PFSK-1 (cell line): ENCODE measurements around the gene GUSB.

Experiments
- FOXP2 ChIP-seq: optimal IDR thresholded peaks from 2 replicates; pipeline ENCODE3; 2011; ENCODE audit warnings: borderline replicate concordance, control low read depth, inconsistent platforms; ENCODE audit not compliant: insufficient read depth; ENCODE audit errors: extremely low read length, extremely low read depth
- POLR2AphosphoS5 ChIP-seq: IDR thresholded peaks from 2 replicates; pipeline ENCODE4 v1.6.1; 2012; ENCODE audit warnings: low read depth, mild to moderate bottlenecking, control low read depth, low read length, moderate library complexity
- SIN3A ChIP-seq: IDR thresholded peaks from 2 replicates; pipeline ENCODE4 v1.6.1; 2012; ENCODE audit warnings: mild to moderate bottlenecking, low read length, moderate library complexity, borderline replicate concordance; ENCODE audit not compliant: insufficient read depth
- TAF1 ChIP-seq: IDR thresholded peaks from 2 replicates; pipeline ENCODE4 v1.6.1; 2012; ENCODE audit warnings: low read length, control low read depth, borderline replicate concordance; ENCODE audit not compliant: insufficient read depth
- TF ChIP-seq, protein P1 (sequence below), 2 experiments: IDR thresholded peaks; 2 replicates each; pipeline versions ENCODE4 v1.6.1 to v1.8.0; 2011 to 2012; ENCODE audit warnings: low read depth in 2 of 2, low read length in 2 of 2, control low read depth in 1 of 2, inconsistent platforms in 1 of 2, mild to moderate bottlenecking in 1 of 2, moderate library complexity in 1 of 2; ENCODE audit not compliant: insufficient read depth in 1 of 2

Gene GUSB

DNA sequence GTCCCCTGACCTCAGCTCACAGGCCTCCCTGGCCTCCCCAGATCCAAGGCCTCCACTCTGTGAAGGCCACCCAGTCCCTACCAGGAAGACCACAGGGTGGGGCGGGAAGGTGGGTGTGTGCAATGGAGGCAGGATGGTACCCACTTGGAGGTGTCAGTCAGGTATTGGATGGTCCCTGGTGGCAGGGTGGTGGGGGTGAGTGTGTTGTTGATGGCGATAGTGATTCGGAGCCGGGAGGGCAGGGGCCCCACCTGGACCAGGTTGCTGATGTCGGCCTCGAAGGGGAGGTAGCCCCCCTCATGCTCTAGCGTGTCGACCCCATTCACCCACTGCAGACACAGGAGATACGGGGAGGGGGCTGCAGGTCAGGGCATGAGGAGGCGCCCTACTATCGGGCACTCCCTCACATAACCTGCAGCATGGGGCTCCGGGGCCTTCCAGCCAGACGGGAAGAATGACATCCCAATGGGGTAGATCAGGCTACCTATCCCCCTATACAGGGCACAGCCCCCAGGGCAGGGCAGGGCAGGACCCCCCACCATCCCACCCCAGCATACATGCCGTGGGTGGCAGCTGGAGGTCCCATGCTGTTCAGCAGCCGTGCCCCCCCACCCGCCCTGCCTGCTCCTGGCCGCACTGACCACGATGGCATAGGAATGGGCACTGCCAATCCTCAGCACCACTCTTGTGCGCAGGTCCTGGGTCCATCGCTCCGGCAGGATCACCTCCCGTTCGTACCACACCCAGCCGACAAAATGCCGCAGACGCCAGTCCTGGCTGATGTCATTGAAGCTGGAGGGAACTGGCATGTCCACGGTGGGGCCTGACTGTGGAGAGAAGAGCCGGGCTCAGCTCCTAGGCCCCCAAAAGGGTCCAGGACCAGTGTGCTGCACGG, 2.2 kb downstream of the GUSB start:
- TF ChIP-seq FOXP2 (no peak), TAF1 (no peak), POLR2AphosphoS5 (no peak), SIN3A (no peak)
- TF ChIP-seq, protein P1, sequence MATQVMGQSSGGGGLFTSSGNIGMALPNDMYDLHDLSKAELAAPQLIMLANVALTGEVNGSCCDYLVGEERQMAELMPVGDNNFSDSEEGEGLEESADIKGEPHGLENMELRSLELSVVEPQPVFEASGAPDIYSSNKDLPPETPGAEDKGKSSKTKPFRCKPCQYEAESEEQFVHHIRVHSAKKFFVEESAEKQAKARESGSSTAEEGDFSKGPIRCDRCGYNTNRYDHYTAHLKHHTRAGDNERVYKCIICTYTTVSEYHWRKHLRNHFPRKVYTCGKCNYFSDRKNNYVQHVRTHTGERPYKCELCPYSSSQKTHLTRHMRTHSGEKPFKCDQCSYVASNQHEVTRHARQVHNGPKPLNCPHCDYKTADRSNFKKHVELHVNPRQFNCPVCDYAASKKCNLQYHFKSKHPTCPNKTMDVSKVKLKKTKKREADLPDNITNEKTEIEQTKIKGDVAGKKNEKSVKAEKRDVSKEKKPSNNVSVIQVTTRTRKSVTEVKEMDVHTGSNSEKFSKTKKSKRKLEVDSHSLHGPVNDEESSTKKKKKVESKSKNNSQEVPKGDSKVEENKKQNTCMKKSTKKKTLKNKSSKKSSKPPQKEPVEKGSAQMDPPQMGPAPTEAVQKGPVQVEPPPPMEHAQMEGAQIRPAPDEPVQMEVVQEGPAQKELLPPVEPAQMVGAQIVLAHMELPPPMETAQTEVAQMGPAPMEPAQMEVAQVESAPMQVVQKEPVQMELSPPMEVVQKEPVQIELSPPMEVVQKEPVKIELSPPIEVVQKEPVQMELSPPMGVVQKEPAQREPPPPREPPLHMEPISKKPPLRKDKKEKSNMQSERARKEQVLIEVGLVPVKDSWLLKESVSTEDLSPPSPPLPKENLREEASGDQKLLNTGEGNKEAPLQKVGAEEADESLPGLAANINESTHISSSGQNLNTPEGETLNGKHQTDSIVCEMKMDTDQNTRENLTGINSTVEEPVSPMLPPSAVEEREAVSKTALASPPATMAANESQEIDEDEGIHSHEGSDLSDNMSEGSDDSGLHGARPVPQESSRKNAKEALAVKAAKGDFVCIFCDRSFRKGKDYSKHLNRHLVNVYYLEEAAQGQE (IDR thresholded peaks at IDR 0.05; ENCODE audit: insufficient read depth in 1 of 2, low read depth in 2 of 2, low read length in 2 of 2): no peak

DNA sequence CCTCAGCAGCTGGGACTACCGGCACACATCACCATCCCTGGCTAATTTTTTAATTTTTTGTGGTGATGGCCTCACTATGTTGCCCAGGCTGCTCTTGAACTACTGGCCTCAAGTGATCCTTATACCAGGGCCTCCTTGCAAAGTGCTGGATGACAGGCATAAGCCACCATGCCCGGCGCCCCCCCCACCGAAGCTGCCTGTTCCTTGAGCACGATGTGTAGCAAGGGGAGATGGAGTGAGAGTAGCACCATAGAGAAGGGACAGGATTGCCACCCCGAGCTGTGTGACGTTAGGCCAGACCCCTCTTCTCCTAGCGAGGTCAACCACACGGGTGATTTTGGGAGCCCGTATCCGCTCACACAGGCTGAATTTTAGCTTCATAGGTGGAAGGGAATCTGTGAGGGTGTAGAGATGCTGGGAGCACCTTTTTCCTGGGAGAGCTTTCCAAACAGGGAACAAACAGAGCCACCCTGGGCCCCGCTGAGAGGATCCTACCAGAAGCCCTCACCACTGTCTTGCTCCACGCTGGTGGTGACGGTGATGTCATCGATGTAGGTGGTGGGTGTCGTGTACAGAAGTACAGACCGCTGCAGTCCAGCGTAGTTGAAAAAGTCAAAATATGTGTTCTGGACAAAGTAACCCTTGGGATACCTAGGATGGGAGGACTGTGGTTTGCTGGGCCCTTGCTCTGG, 3.0 kb downstream of the GUSB start:
- TF ChIP-seq SIN3A: no peak
- TF ChIP-seq, protein P1 (IDR thresholded peaks at IDR 0.05; ENCODE audit: insufficient read depth in 1 of 2, low read depth in 2 of 2, low read length in 2 of 2): no peak
- TF ChIP-seq FOXP2: no peak
- TF ChIP-seq TAF1: no peak
- no peak for TF ChIP-seq POLR2AphosphoS5

DNA sequence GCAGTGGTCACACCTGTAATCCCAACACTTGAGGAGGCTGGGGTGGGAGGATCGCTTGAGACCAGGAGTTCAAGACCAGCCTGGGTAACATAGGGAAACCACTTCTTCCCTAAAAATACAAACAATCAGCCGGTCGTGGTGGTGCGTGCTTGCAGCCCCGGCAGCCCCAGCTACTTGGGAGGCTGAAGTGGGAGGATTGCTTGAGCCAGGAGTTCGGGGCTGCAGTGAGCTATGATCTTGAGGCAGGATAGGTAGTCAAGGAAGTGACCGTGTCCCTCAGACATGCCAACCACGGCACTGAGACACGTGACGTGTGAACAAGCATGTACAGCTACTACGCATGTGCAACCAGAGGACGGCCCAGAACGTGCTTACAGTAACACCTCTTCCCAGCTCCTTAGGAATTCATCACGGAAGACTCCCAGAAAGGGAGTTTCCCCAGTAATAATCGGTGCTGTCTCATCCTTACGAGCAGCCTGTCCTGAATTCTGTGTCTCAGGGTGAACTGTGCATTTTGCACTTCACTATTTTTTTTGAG, 5.3 kb downstream of the GUSB start:
- peak; percentile 26; the same call in 1 of the 2 replicates for TF ChIP-seq POLR2AphosphoS5
- TF ChIP-seq SIN3A: no peak
- TF ChIP-seq TAF1: no peak
- TF ChIP-seq FOXP2: no peak
- TF ChIP-seq, protein P1 (IDR thresholded peaks at IDR 0.05; ENCODE audit: insufficient read depth in 1 of 2, low read depth in 2 of 2, low read length in 2 of 2): no peak

DNA sequence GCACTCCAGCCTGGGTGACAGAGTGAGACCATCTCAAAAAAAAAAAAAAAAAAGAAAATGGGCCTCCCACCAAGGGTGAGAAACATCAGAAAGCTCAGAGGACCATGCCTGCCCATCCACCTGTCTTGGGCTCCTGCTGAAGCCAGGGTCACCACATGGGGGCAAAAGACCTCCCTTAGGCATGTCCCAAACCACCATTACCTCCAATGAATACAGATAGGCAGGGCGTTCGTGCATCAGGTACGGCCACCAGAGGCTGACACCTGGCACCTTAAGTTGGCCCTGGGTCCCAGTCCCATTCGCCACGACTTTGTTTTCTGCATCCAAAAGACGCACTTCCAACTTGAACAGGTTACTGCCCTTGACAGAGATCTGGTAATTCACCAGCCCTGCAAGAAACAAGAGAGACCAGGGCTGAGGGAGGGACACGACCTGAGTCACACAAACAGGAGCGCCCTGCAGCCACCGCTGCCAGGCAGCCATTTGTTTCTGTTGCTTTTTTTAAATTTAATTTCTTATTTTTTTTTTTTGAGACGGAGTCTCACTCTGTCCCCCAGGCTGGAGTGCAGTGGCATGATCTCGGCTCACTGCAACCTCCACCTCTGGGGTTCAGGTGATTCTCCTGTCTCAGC, 6.1 kb downstream of the GUSB start:
- TF ChIP-seq SIN3A (no peak), FOXP2 (no peak)
- TF ChIP-seq, protein P1 (IDR thresholded peaks at IDR 0.05; ENCODE audit: insufficient read depth in 1 of 2, low read depth in 2 of 2, low read length in 2 of 2): no peak
